GM10266 (cell line): ENCODE measurements around the gene CPB2.

Experiments
- DNase-seq: peaks from one replicate; pipeline ENCODE4 v3.0.0; 2012; ENCODE audit errors: extremely low spot score
- TF ChIP-seq, protein P1 (sequence below): IDR thresholded peaks from 2 replicates; pipeline ENCODE4 v1.5.1; 2012; ENCODE audit warnings: mild to moderate bottlenecking, low read depth; ENCODE audit not compliant: control insufficient read depth, insufficient read depth; ENCODE audit errors: missing control alignments

CPB2 gene

DNA sequence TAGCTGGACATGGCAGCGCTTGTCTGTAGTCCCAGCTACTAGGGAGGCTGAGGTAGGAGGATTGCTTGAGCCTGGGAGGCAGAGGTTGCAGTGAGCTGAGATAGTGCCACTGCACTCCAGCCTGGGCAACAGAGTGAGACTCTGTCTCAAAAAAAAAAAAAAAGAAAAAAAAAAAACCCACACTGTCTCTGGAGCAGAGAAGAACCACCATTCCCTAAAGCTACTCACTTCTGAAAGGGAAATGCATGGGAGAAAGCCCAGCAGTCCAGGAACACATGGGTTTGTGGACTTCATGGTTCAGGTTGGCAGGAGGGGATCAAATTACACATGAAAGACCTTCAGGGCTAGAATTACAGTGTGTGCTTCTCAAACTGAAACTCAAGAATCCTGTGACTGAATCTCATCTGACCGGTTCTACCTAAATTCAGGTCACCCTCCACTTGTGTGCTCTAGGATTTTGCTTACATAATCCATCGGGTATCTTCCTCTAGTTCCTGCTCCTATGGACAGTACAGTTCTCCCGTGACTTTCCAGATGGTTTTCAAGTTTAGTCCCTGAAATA, 30.2 kb upstream of the CPB2 start:
- no peak for DNase-seq
- TF ChIP-seq, protein P1, sequence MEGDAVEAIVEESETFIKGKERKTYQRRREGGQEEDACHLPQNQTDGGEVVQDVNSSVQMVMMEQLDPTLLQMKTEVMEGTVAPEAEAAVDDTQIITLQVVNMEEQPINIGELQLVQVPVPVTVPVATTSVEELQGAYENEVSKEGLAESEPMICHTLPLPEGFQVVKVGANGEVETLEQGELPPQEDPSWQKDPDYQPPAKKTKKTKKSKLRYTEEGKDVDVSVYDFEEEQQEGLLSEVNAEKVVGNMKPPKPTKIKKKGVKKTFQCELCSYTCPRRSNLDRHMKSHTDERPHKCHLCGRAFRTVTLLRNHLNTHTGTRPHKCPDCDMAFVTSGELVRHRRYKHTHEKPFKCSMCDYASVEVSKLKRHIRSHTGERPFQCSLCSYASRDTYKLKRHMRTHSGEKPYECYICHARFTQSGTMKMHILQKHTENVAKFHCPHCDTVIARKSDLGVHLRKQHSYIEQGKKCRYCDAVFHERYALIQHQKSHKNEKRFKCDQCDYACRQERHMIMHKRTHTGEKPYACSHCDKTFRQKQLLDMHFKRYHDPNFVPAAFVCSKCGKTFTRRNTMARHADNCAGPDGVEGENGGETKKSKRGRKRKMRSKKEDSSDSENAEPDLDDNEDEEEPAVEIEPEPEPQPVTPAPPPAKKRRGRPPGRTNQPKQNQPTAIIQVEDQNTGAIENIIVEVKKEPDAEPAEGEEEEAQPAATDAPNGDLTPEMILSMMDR = no peak

GRCh38 chr13:46134494-46134893, 29.7 kb upstream of the CPB2 start:
- DNase-seq = no peak
- TF ChIP-seq, protein P1 = no peak

- DNase-seq = no peak
- TF ChIP-seq, protein P1 = no peak
Observed at GRCh38 chr13:46132109-46132508, 27.3 kb upstream of the CPB2 start.

DNA sequence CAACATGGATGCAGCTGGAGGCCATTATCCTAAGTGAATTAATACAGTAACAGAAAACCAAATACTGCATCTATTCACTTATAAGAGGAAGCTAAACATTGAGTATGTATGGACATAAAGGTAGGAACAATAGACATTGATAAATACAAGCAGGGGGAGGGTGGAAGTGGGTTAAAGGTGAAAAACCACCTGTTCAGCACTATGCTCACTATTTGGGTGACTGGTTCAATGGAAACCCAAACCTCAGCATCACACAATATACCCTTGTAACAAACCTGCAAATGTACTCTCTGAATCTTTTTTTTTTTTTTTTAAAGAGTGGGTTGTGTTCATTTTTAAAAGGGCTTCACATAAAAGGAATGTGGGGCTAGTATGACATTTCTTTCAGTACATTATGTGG, 26.9 kb upstream of the CPB2 start:
- TF ChIP-seq, protein P1 = no peak
- no peak for DNase-seq

DNA sequence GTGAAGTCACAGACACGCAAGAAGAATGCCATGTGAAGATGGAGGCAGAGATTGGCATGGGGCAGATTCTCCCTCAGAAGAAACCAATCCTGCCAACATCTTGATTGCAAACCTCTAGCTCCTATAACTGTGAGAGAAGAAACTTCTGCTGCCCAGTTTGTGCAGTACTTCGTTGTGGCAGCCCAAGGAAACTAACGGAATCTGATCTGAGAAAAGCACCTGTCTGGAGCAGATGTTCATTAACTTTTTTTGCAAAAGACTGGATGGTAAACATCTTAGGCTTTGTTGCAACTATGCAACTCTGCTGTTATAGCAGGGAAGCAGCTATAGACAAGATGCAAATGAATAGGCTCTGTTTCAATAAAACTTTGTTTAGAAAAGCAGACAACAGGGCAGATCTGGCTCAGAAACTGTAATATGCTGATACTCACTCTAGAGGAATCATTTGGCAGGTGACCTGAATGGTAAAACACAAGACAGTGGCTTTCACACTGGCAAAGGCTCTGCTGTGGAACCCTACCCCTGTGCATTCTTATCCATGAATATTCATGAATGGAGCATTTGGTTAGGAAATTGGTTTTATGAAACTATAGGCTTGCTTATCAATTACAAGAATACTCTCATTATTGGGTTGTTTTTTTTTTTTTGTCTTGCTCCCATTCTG, 25.3 kb upstream of the CPB2 start:
- TF ChIP-seq, protein P1 = no peak

DNA sequence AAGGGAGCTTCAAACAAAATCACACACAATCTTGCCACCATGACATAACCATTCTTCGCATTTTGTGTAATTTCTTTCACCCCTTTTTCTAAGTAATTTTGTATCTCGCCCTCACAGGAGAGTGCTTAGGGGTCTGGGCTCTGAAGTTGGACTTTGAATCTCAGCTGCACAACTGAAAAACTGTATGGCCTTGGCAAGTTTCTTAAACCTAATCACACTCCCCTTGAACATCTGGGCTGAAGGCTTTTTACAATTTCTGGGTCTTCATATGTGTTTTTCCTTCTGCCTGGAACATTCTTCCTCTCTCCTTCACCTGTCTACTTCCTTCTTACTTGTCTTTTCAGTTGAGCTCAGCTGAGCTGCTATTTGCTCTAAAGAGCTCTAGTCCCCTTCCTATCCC, 24.3 kb upstream of the CPB2 start:
- no peak for DNase-seq
- TF ChIP-seq, protein P1 = no peak

More for the DNA sequence above, 25.3 kb upstream of the CPB2 start:
- DNase-seq = no peak

- TF ChIP-seq, protein P1 = no peak
- no peak for DNase-seq
Observed at GRCh38 chr13:46127358-46128023, 22.7 kb upstream of the CPB2 start.
